SK-N-SH (cell line): ENCODE data around the gene SUFU. TPM values are rescaled to one million over a fixed set of nuclear protein-coding genes. Genes with fewer than 3 reads are reported as not detected.

ENCODE experiments used
- CTCF ChIA-PET: fragments of 300-600, 350-600 bp; formaldehyde crosslinking; extraction: SDS; loops from one replicate; lab custom pipeline; 2021; lab: Yijun Ruan, JAX
- POLR2A ChIA-PET: fragments of 350-600 bp; sonication (Branson Sonifier 250); formaldehyde crosslinking; extraction: SDS; loops from one replicate; lab custom pipeline; 2020; ENCODE audit warnings: antibody characterized with exemption, inconsistent platforms; lab: Yijun Ruan, JAX
- DNase-seq: peaks from one replicate; pipeline ENCODE4 v3.0.0; 2012
- H2AFZ ChIP-seq: fragments of 200-600 bp; sonication (generic); 2 replicates; pipeline ENCODE4 v1.8.1; 2016; ENCODE audit warnings: antibody characterized with exemption, mild to moderate bottlenecking, low read depth
- H3F3A ChIP-seq: fragments of 200-600 bp; sonication (generic); replicated peaks from 2 replicates; pipeline ENCODE3; 2016; ENCODE audit warnings: antibody characterized with exemption, mild to moderate bottlenecking; ENCODE audit not compliant: insufficient read depth
- H3K27ac ChIP-seq, 2 experiments: fragments of 200-500 bp in 1 of 2; fragments of 200-600 bp in 1 of 2; sonication (Bioruptor generic) in 1 of 2; sonication (generic), shearing (Covaris generic) in 1 of 2; 2 replicates each; pipeline versions ENCODE4 v1.5.1 to v1.6.1; 2014 to 2016; ENCODE audit warnings: low read depth in 2 of 2, inconsistent platforms in 1 of 2, low read length in 1 of 2, mild to moderate bottlenecking in 1 of 2, mixed read lengths in 1 of 2
- H3K27me3 ChIP-seq: fragments of 200-600 bp; sonication (generic), shearing (Covaris generic); 2 replicates; pipeline ENCODE4 v1.6.1; 2016; ENCODE audit warnings: mixed run types; ENCODE audit not compliant: insufficient read depth
- H3K36me3 ChIP-seq, 2 experiments: fragments of 200-500 bp in 1 of 2; fragments of 200-600 bp in 1 of 2; sonication (Bioruptor generic) in 1 of 2; sonication (generic) in 1 of 2; replicated peaks in 1 of 2; 2 replicates each; pipeline versions ENCODE3 to v1.5.1; 2014 to 2016; ENCODE audit warnings: low read length in 1 of 2, mild to moderate bottlenecking in 1 of 2; ENCODE audit not compliant: insufficient read depth in 2 of 2, control insufficient read depth in 1 of 2
- H3K4me1 ChIP-seq, 2 experiments: fragments of 200-500 bp in 1 of 2; fragments of 200-600 bp in 1 of 2; sonication (Bioruptor generic) in 1 of 2; sonication (generic), shearing (Covaris generic) in 1 of 2; 2 replicates each; pipeline versions ENCODE4 v1.5.1 to v1.6.1; 2014 to 2016; ENCODE audit warnings: low read depth in 1 of 2, low read length in 1 of 2, mixed run types in 1 of 2; ENCODE audit not compliant: insufficient read depth in 2 of 2, control insufficient read depth in 1 of 2
- H3K4me2 ChIP-seq: fragments of 200-600 bp; sonication (generic), shearing (Covaris generic); 2 replicates; pipeline ENCODE4 v1.6.1; 2017; ENCODE audit warnings: mixed run types
- H3K4me3 ChIP-seq, 2 experiments: fragments of 200-500 bp in 1 of 2; fragments of 200-600 bp in 1 of 2; sonication (Bioruptor generic) in 1 of 2; sonication (generic), shearing (Covaris generic) in 1 of 2; 2 replicates each; pipeline versions ENCODE4 v1.5.1 to v1.8.1; 2014 to 2016; ENCODE audit warnings: low read depth in 2 of 2, inconsistent platforms in 1 of 2, low read length in 1 of 2, mild to moderate bottlenecking in 1 of 2, mixed read lengths in 1 of 2, moderate library complexity in 1 of 2
- H3K79me2 ChIP-seq: fragments of 200-600 bp; sonication (generic); 2 replicates; pipeline ENCODE4 v1.8.1; 2017; ENCODE audit warnings: mild to moderate bottlenecking; ENCODE audit not compliant: insufficient read depth
- H3K9ac ChIP-seq: fragments of 200-600 bp; sonication (generic); 2 replicates; pipeline ENCODE4 v1.6.1; 2017; ENCODE audit warnings: mixed run types
- H3K9me2 ChIP-seq: fragments of 200-600 bp; sonication (generic); 2 replicates; pipeline ENCODE4 v1.6.1; 2017; ENCODE audit warnings: mixed run types
- H3K9me3 ChIP-seq: fragments of 200-600 bp; sonication (generic); 2 replicates; pipeline ENCODE4 v1.6.1; 2017; ENCODE audit warnings: mixed run types, mild to moderate bottlenecking, moderate library complexity
- H4K20me1 ChIP-seq: fragments of 200-600 bp; sonication (generic); 2 replicates; pipeline ENCODE4 v1.6.1; 2017; ENCODE audit warnings: mild to moderate bottlenecking, mixed run types; ENCODE audit not compliant: insufficient read depth
- CTCF ChIP-seq: fragments of 200-600 bp; sonication (generic); IDR thresholded peaks from 2 replicates; pipeline ENCODE4 v1.6.1; 2017; ENCODE audit warnings: antibody characterized with exemption, mild to moderate bottlenecking, moderate library complexity
- ELF1 ChIP-seq: IDR thresholded peaks from 2 replicates; pipeline ENCODE4 v1.4.0; 2012
- EZH2phosphoT487 ChIP-seq: fragments of 200-600 bp; sonication (generic); IDR thresholded peaks from 2 replicates; pipeline ENCODE4 v1.6.1; 2017; ENCODE audit warnings: low read depth, mixed run types, mild to moderate bottlenecking, antibody characterized with exemption, moderate library complexity, borderline replicate concordance
- FOXJ3 ChIP-seq: sonication (generic); formaldehyde crosslinking; IDR thresholded peaks from 2 replicates; pipeline ENCODE4 v1.5.1; 2020; ENCODE audit warnings: mild to moderate bottlenecking, missing genetic modification reagents
- GABPA ChIP-seq: IDR thresholded peaks from 2 replicates; pipeline ENCODE4 v1.4.0; 2012; ENCODE audit warnings: low read depth, mild to moderate bottlenecking
- GATA2 ChIP-seq: sonication (generic); formaldehyde crosslinking; IDR thresholded peaks from 2 replicates; pipeline ENCODE4 v1.5.0; 2020; ENCODE audit warnings: mild to moderate bottlenecking, missing genetic modification reagents
- MAX ChIP-seq: IDR thresholded peaks from 2 replicates; pipeline ENCODE4 v1.4.0; 2012; ENCODE audit warnings: low read depth
- MEF2A ChIP-seq: IDR thresholded peaks from 2 replicates; pipeline ENCODE4 v1.4.0; 2012; ENCODE audit warnings: low read depth, borderline replicate concordance
- MXI1 ChIP-seq: IDR thresholded peaks from 2 replicates; pipeline ENCODE4 v1.6.1; 2012; ENCODE audit warnings: mild to moderate bottlenecking, low read depth, low read length, improper control_type of control experiment
- NFIC ChIP-seq: IDR thresholded peaks from 2 replicates; pipeline ENCODE4 v1.4.0; 2012; ENCODE audit warnings: borderline replicate concordance
- NRF1 ChIP-seq: IDR thresholded peaks from 2 replicates; pipeline ENCODE4 v1.6.1; 2012; ENCODE audit warnings: low read depth, mild to moderate bottlenecking, low read length
- PBX3 ChIP-seq: IDR thresholded peaks from 2 replicates; pipeline ENCODE4; 2012
- POLR2AphosphoS5 ChIP-seq: IDR thresholded peaks from 2 replicates; pipeline ENCODE4 v1.6.1; 2012; ENCODE audit warnings: low read depth, low read length
- RAD21 ChIP-seq: IDR thresholded peaks from 2 replicates; pipeline ENCODE4 v1.6.1; 2012; ENCODE audit warnings: mild to moderate bottlenecking, low read length
- RXRA ChIP-seq: IDR thresholded peaks from 2 replicates; pipeline ENCODE4 v1.4.0; 2012; ENCODE audit warnings: low read depth, mild to moderate bottlenecking, borderline replicate concordance
- SMC3 ChIP-seq: IDR thresholded peaks from 2 replicates; pipeline ENCODE4 v1.6.1; 2012; ENCODE audit warnings: low read depth, low read length, improper control_type of control experiment
- TAF1 ChIP-seq: IDR thresholded peaks from 2 replicates; pipeline ENCODE4 v1.6.1; 2012; ENCODE audit warnings: low read depth, mild to moderate bottlenecking, low read length, moderate library complexity, borderline replicate concordance
- TEAD4 ChIP-seq: IDR thresholded peaks from 2 replicates; pipeline ENCODE4 v1.4.0; 2012; ENCODE audit warnings: mild to moderate bottlenecking, borderline replicate concordance; ENCODE audit not compliant: insufficient read depth
- USF2 ChIP-seq: fragments of 150-350 bp; IDR thresholded peaks from 2 replicates; pipeline ENCODE4 v1.6.1; 2017; ENCODE audit warnings: antibody characterized with exemption, low read length, low read depth, borderline replicate concordance
- WGBS: methylation state at CpG from one replicate; pipeline ENCODE4 v1.1.6; 2017; ENCODE audit warnings: low lambda C conversion rate; 5-methylcytosine and 5-hydroxymethylcytosine counted together
- polyA plus RNA-seq, 3 experiments: library from polyadenylated mRNA; depleted of rRNA; stranded (reverse); fragments of >200 nt; gene quantifications; 2 replicates each; pipeline ENCODE4 v1.2.3, GENCODE V29; 2012

The SUFU gene
- polyA plus RNA-seq, 1 of the 3 experiments (the other 2 are of a cell fraction), result 5.7 TPM

- Histone ChIP-seq H3K27me3 (no peaks in the 10 kb centered on the region), H4K20me1 (peaks cover 61% of the 10 kb centered on the region), H3K9me2 (no peaks in the 10 kb centered on the region), H3K9me3 (no peaks in the 10 kb centered on the region), H3K4me3 (peak overlapping the region; percentile 85 to 95), H3K4me2 (peak overlapping the region; percentile 73), H3K79me2 (peaks cover 79% of the 10 kb centered on the region), H3F3A (peaks cover 4% of the 10 kb centered on the region), H3K27ac (peak overlapping the region; percentile 8 to 53; a peak in 3 of 4 replicates), H3K9ac (peak overlapping the region; percentile 62; the same call in 1 of the 2 replicates), H3K36me3 (peaks cover 3 to 7% of the 10 kb centered on the region in 2 experiments), H2AFZ (no peak overlapping the region), H3K4me1 (peaks cover 8 to 15% of the 10 kb centered on the region in 2 experiments; a peak in 2 of 4 replicates)
- no peak for DNase-seq
- POLR2A ChIA-PET, result no interaction called here
- no peak for TF ChIP-seq GATA2 (CRISPR knock-in tag)
- no peak for TF ChIP-seq GABPA
- TF ChIP-seq MXI1, result no peak
- no peak for TF ChIP-seq MEF2A
- TF ChIP-seq RAD21, result no peak
- no peak for TF ChIP-seq TAF1
- no peak for TF ChIP-seq RXRA
- no peak for TF ChIP-seq PBX3
- no peak for TF ChIP-seq EZH2phosphoT487
- 7% methylated on average over 23 of the region's 23 CpGs for WGBS
- CTCF ChIA-PET, result interaction anchor here (0.6 to 5.7 kb wide), 5 partner anchors 16 to 187 kb away, joined by 3 to 110 read pairs (median 8); no protein-coding TSS in a partner anchor
These were observed 2.4 kb upstream of the SUFU start for GRCh38 chr10:102501201-102502028.

GRCh38 chr10:102502029-102502336 is 1.8 kb upstream of the SUFU start:
- peaks cover 55% of the 10 kb centered on the region for H4K20me1 ChIP-seq
- H3K4me2 ChIP-seq, result peak overlapping the region; percentile 73
- peak overlapping the region; percentile 77 to 80 for H3K27ac ChIP-seq
- no peak overlapping the region; the same call in 1 of the 2 replicates for H2AFZ ChIP-seq
- DNase-seq, result peak; percentile 97
- no peaks in the 10 kb centered on the region for H3K27me3 ChIP-seq
- H3K4me3 ChIP-seq, result peak overlapping the region; percentile 85 to 95
- H3K36me3 ChIP-seq, result peaks cover under 1 to 2% of the 10 kb centered on the region in 2 experiments
- CTCF ChIA-PET, result interaction anchor here (1.1 to 5.7 kb wide), 10 partner anchors 11 to 168 kb away, joined by 3 to 110 read pairs (median 5); no protein-coding TSS in a partner anchor
- H3K9me2 ChIP-seq, result no peaks in the 10 kb centered on the region
- POLR2A ChIA-PET, result interaction anchor here (1.0 kb wide), 1 partner anchor 82 kb away, joined by 4 read pairs; no protein-coding TSS in a partner anchor
- H3K9ac ChIP-seq, result peak overlapping the region; percentile 80; the same call in 1 of the 2 replicates
- peaks cover 8 to 15% of the 10 kb centered on the region in 2 experiments; a peak in 2 of 4 replicates for H3K4me1 ChIP-seq
- WGBS, result 0% methylated on average over 17 of the region's 19 CpGs
- peaks cover 4% of the 10 kb centered on the region for H3F3A ChIP-seq
- H3K79me2 ChIP-seq, result peaks cover 79% of the 10 kb centered on the region
- H3K9me3 ChIP-seq, result no peaks in the 10 kb centered on the region
- TF ChIP-seq TEAD4 (no peak), NRF1 (no peak), SMC3 (no peak), ELF1 (peak; percentile 50; the same call in 1 of the 2 replicates), MAX (0 out of 2 replicates have a peak, but pooled peaks have one; percentile 61), USF2 (no peak), PBX3 (peak; percentile 100), NFIC (no peak), POLR2AphosphoS5 (peak; percentile 30; the same call in 1 of the 2 replicates), FOXJ3 (no peak), CTCF (no peak), RAD21 (no peak)
